Muscle of leg (tissue), 11 donors: ENCODE data around the gene PRKG1. TPM values are rescaled to one million over a fixed set of nuclear protein-coding genes. Genes with fewer than 3 reads are reported as not detected.
A peak's percentile ranks its signal among the peaks of the same experiment; 100 is the strongest.
"Not testable (repeated sequence)": the region's sequence is repeated elsewhere in the genome, so short reads cannot be mapped to it uniquely, and the experiment has no call there.

Source experiments
- DNase-seq: peaks from one replicate; pipeline ENCODE4 v3.0.0; 2013
- H3K27ac ChIP-seq: one replicate; pipeline ENCODE4 v1.5.1; 2013; ENCODE audit warnings: mild to moderate bottlenecking, low read length, control low read depth
- H3K27me3 ChIP-seq: one replicate; pipeline ENCODE4 v1.6.1; 2013; ENCODE audit warnings: low read length; ENCODE audit not compliant: control insufficient read depth, insufficient read depth
- H3K36me3 ChIP-seq: one replicate; pipeline ENCODE4 v1.6.1; 2013; ENCODE audit warnings: low read length; ENCODE audit not compliant: control insufficient read depth, insufficient read depth
- H3K4me1 ChIP-seq: one replicate; pipeline ENCODE4 v1.6.1; 2013; ENCODE audit warnings: low read length; ENCODE audit not compliant: control insufficient read depth, insufficient read depth
- H3K4me3 ChIP-seq: one replicate; pipeline ENCODE4 v1.5.1; 2013; ENCODE audit warnings: low read length, control low read depth
- H3K9me3 ChIP-seq: replicated peaks from 2 replicates; pipeline ENCODE4 v1.6.1; 2013; ENCODE audit warnings: low read depth, low read length; ENCODE audit not compliant: control insufficient read depth
- WGBS: methylation state at CpG from one replicate; pipeline ENCODE4 v1.1.5; 2013; ENCODE audit warnings: missing lambda C conversion rate; ENCODE audit not compliant: insufficient coverage; 5-methylcytosine and 5-hydroxymethylcytosine counted together
- polyA plus RNA-seq, 8 donors: library from polyadenylated mRNA; unstranded; fragments of 120-200 nt; gene quantifications; one replicate each; pipeline versions ENCODE4 v1.2.1 to v1.2.3, GENCODE V29; 2013; ENCODE audit warnings: inconsistent platforms in 1 of 8, low replicate concordance in 1 of 8; ENCODE audit not compliant: insufficient read length in 8 of 8, insufficient read depth in 1 of 8
- total RNA-seq: library from RNA; stranded (reverse); fragments of 120-200 nt; gene quantifications from one replicate; pipeline ENCODE4 v1.2.4, GENCODE V29; 2013

Gene PRKG1
- total and polyA plus RNA-seq, 9 donors = 23.3 to 59.2 (median 50.3) TPM

DNA sequence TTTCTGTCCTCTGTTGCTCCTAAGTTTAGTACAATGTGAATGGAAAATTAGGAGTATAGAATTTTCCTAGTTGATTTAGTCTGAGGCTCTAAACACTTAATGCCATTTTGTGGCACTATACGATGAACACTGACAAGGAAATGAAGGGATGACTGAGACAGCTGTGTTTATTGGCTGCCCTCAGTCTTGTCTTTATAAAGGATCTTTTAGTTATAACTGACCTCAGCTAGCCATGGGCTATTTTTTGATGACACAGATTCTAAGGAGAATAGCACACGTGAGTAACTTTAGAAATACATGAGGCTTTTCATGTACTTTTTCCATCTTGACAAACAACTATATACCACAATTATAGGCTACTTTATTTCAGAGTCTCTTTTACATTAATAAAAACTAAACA, 113.7 kb downstream of the PRKG1 start:
- WGBS = no CpG with 5 or more reads among the region's 2 CpGs

DNA sequence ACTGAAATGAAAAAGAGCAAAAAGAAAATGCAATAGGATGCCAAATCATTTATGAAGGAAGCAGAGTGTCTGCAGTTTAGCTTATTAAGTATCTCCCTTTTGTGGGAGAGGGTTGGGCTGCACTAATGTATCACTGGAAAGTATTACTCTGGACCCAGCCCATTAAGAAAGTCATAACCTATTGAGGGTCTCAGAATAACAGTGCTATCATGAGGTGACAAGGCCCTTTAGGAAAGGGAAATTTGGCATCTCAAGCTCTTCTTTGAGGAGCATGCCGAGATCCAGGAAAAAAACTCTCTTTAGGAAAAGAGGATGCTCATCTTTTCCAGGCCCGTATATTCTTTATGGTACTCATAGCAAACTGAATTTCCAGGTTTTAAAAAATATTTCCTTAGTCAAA, 114.6 kb downstream of the PRKG1 start:
- DNase-seq = peak; percentile 87
- Histone ChIP-seq H3K9me3 (no peaks in the 10 kb centered on the region), H3K4me3 (no peak overlapping the region), H3K36me3 (no peaks in the 10 kb centered on the region), H3K27me3 (no peaks in the 10 kb centered on the region), H3K4me1 (no peaks in the 10 kb centered on the region), H3K27ac (no peak overlapping the region)
- WGBS = no CpG with 5 or more reads among the region's 2 CpGs

More for the DNA sequence above, 113.7 kb downstream of the PRKG1 start:
- Histone ChIP-seq H3K4me1 (no peaks in the 10 kb centered on the region), H3K27ac (peak overlapping the region; percentile 38), H3K9me3 (no peaks in the 10 kb centered on the region), H3K27me3 (no peaks in the 10 kb centered on the region), H3K4me3 (no peak overlapping the region), H3K36me3 (no peaks in the 10 kb centered on the region)
- peak; percentile 60 for DNase-seq

DNA sequence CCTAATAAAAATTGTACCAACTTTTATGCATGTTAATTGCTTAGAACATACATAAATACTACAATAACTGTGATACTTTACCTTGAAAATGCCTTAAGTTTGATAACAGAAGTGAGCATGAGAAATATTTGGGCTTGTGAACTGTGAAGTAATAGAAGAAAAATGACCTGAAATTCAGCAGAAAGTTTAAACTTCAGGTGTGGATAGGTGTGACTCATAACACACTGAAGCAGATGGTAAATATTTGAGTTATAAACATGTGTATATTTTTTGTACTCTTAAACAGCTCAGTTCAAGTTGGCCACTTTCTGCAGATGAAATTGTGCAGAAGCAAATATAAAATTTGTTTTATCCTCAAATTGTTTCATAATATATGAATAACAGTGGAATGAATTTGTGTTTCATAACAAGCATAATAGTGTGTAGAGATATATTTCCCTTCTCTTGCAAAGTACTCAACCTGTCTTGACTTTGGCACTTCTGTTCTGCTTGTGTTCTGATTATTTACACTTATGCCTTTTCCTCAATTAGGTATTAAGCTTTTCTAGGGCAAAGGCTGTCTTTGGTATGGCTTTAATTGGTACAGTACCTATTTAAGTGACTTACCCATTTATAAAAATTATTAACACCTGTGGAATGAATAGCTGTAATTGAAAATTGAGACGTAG, 122.4 kb downstream of the PRKG1 start:
- no peaks in the 10 kb centered on the region for H3K9me3 ChIP-seq
- no peak for DNase-seq
- H3K27ac ChIP-seq = no peak overlapping the region
- no peaks in the 10 kb centered on the region for H3K4me1 ChIP-seq
- WGBS = no CpG with 5 or more reads among the region's 1 CpG
- H3K27me3 ChIP-seq = no peaks in the 10 kb centered on the region
- H3K4me3 ChIP-seq = no peak overlapping the region
- H3K36me3 ChIP-seq = no peaks in the 10 kb centered on the region

DNA sequence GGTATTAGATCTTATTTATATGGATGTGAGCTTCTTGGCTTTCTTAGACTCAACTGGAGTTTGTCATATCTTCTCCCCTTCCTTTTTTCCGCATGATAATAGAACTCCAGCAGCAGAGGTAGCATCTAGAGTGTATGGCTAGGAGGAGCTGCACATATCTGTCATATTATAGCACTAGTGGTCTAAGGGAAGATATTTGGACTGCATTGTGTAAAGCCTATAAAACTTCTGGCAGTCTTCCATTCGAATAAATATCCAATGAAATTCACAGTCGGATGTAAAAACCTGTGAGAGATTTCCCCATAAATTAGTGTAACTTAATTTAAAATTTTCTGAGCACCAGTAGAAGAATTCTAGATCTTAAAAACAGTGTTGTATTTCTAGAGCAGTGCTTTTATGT, 123.9 kb downstream of the PRKG1 start:
- Histone ChIP-seq H3K27ac (no peak overlapping the region), H3K4me1 (no peaks in the 10 kb centered on the region), H3K9me3 (no peaks in the 10 kb centered on the region), H3K4me3 (no peak overlapping the region), H3K27me3 (no peaks in the 10 kb centered on the region), H3K36me3 (no peaks in the 10 kb centered on the region)
- no peak for DNase-seq
- WGBS = no CpG with 5 or more reads among the region's 3 CpGs

DNA sequence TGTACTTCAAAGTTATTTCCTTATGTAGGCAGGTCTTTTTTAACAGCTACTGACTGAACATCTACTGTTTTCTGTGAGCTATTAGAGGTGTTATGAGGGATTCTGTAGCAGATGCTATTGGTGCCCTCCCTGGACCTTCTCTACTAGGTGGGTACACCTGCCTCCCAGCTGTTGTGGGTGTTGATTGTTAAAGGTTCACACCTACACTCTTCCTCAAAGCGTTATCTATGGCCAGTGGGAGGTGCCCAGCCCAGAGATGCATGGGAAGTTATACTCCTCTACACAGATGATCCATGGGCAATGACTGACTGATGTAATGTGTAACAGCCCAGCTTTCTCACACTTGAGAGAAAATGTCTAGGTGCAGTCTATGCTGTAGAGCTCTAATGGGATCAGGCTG, 127.7 kb downstream of the PRKG1 start:
- Histone ChIP-seq H3K36me3 (no peaks in the 10 kb centered on the region), H3K4me3 (no peak overlapping the region), H3K9me3 (no peaks in the 10 kb centered on the region), H3K27ac (no peak overlapping the region), H3K4me1 (no peaks in the 10 kb centered on the region), H3K27me3 (no peaks in the 10 kb centered on the region)
- WGBS = no CpG with 5 or more reads among the region's 1 CpG
- DNase-seq = no peak

DNA sequence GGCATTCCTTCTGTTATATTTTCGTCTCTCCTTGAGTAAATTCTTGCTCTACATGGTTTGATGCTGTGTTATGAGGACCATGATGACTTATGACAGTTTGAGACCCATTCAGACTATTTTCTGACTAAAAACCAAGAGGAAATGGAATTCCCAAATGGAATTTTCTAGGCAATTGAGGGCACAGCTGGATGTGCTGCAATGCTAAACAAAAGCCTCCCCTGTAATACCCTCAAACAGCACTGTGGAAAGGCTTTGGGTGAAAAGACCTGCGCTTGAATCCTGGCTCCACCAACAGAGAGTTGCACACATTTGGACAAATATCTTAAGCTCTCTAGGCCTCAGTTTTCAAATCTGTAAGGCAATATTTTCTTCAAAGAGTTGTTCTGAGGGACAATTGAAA, 129.1 kb downstream of the PRKG1 start:
- Histone ChIP-seq H3K36me3 (no peaks in the 10 kb centered on the region), H3K9me3 (no peaks in the 10 kb centered on the region), H3K27ac (no peak overlapping the region), H3K4me1 (no peaks in the 10 kb centered on the region), H3K27me3 (no peaks in the 10 kb centered on the region), H3K4me3 (no peak overlapping the region)
- no CpG with 5 or more reads among the region's 2 CpGs for WGBS
- no peak for DNase-seq

DNA sequence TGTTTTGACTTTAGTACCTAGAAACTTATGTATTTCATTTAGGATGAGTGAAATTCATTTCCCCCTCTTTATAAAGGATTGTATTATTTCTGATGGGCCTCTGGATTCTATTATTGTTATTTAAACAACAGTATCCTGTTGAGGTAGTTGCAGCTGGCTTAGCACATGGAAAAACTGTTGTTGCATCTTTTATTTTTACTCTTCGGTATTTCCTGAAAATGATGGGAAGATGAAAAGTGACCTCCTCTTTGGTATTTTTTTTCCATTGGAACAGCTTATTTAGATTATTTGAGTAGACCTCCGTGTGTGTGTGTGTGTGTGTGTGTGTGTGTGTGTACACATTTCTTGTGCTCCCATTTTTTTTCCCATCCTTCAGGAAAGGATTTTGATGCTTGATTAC, 129.8 kb downstream of the PRKG1 start:
- WGBS = no CpG with 5 or more reads among the region's 2 CpGs
- H3K4me1 ChIP-seq = no peaks in the 10 kb centered on the region
- no peaks in the 10 kb centered on the region for H3K9me3 ChIP-seq
- H3K27me3 ChIP-seq = no peaks in the 10 kb centered on the region
- peak overlapping the region; percentile 40 for H3K27ac ChIP-seq
- peak; percentile 81 for DNase-seq
- H3K4me3 ChIP-seq = no peak overlapping the region
- H3K36me3 ChIP-seq = no peaks in the 10 kb centered on the region

DNA sequence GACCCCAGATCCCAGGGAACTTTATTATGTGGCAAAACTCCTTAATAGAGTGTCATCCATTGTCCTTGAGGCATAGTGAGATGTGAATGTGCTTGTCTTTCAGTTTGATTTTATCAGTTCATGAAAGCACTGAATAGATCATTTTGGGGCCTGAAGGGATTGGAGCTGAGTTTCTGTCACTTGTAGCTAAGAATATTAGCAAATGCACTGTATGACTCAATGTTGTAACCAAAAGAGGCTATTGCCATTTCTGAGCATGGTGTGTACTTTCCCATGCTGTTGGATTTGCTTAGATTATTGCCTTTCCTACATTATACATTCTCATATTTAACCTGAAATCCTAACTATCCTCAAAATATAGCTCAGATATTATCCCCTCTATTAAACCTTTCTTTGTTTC, 130.4 kb downstream of the PRKG1 start:
- H3K36me3 ChIP-seq = no peaks in the 10 kb centered on the region
- peak overlapping the region; percentile 40 for H3K27ac ChIP-seq
- H3K9me3 ChIP-seq = no peaks in the 10 kb centered on the region

DNA sequence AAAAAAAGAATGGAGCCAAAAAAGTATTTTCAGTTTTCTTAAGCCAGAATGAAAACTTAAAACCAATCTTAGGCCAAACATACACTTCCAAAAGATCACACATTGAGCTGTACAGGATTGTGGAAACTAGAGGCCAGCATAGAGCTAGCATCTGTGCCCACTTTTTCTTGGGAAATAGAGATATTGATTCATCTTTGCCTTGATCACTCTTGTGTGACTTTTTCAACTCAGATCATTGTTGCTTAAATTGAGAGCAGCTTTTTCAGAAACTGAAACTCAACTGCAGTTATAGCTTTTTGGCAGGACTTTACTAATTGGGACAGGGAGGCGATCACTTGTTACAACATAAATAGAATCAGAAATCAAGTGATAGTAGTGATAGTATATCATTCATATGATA, 132.2 kb downstream of the PRKG1 start:
- Histone ChIP-seq H3K27ac (no peak overlapping the region), H3K27me3 (no peaks in the 10 kb centered on the region), H3K36me3 (no peaks in the 10 kb centered on the region), H3K9me3 (no peaks in the 10 kb centered on the region), H3K4me1 (no peaks in the 10 kb centered on the region), H3K4me3 (no peak overlapping the region)
- peak; percentile 67 for DNase-seq
- WGBS = no CpG with 5 or more reads among the region's 1 CpG

More for the DNA sequence above, 130.4 kb downstream of the PRKG1 start:
- no peak for DNase-seq
- H3K27me3 ChIP-seq = no peaks in the 10 kb centered on the region
- no peaks in the 10 kb centered on the region for H3K4me1 ChIP-seq
- no peak overlapping the region for H3K4me3 ChIP-seq

DNA sequence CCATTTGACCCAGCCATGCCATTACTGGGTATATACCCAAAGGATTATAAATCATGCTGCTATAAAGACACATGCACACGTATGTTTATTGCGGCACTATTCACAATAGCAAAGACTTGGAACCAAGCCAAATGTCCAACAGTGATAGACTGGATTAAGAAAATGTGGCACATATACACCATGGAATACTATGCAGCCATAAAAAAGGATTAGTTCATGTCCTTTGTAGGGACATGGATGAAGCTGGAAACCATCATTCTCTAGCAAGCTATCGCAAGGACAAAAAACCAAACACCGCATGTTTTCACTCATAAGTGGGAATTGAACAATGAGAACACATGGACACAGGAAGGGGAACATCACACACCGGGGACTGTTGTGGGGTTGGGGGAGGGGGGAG, 138.7 kb downstream of the PRKG1 start:
- H3K27ac ChIP-seq, H3K36me3 ChIP-seq, H3K27me3 ChIP-seq, H3K4me1 ChIP-seq, H3K4me3 ChIP-seq, DNase-seq, H3K9me3 ChIP-seq: not testable (repeated sequence)
- no CpG with 5 or more reads among the region's 5 CpGs for WGBS
